ENCODE measurements around the gene GBF1.

Gene GBF1

GRCh38 chr10:102398172-102399020, 153.1 kb downstream of the GBF1 start:
- no peak for DNase-seq (ENCODE audit: low read depth in 2 of 2)
- no peak overlapping the region for H3K4me3 ChIP-seq (replicated peaks in 1 of 2; ENCODE audit: low read depth in 2 of 2, low read length in 2 of 2)
- TF ChIP-seq CTCF (IDR thresholded peaks at IDR 0.05; ENCODE audit: low read depth, low read length): no peak

GRCh38 chr10:102399217-102400021, 154.1 kb downstream of the GBF1 start:
- DNase-seq (ENCODE audit: low read depth in 2 of 2): peak; percentile 85 to 90
- TF ChIP-seq CTCF (IDR thresholded peaks at IDR 0.05; ENCODE audit: low read depth, low read length): peak; percentile 63
- H3K4me3 ChIP-seq (replicated peaks in 1 of 2; ENCODE audit: low read depth in 2 of 2, low read length in 2 of 2): peak overlapping the region; percentile 39 to 43

- peak overlapping the region in 1 of 2 donors; percentile 43 for H3K4me3 ChIP-seq (replicated peaks in 1 of 2; ENCODE audit: low read depth in 2 of 2, low read length in 2 of 2)
- no peak for TF ChIP-seq CTCF (IDR thresholded peaks at IDR 0.05; ENCODE audit: low read depth, low read length)
- no peak for DNase-seq (ENCODE audit: low read depth in 2 of 2)
These were observed 154.7 kb downstream of the GBF1 start for GRCh38 chr10:102400076-102400475.

GRCh38 chr10:102400598-102401341, 155.4 kb downstream of the GBF1 start:
- no peak for TF ChIP-seq CTCF (IDR thresholded peaks at IDR 0.05; ENCODE audit: low read depth, low read length)
- DNase-seq (ENCODE audit: low read depth in 2 of 2): no peak
- H3K4me3 ChIP-seq (replicated peaks in 1 of 2; ENCODE audit: low read depth in 2 of 2, low read length in 2 of 2): no peak overlapping the region

GRCh38 chr10:102401342-102401654, 156.0 kb downstream of the GBF1 start:
- no peak for TF ChIP-seq CTCF (IDR thresholded peaks at IDR 0.05; ENCODE audit: low read depth, low read length)
- H3K4me3 ChIP-seq (replicated peaks in 1 of 2; ENCODE audit: low read depth in 2 of 2, low read length in 2 of 2): no peak overlapping the region
- no peak for DNase-seq (ENCODE audit: low read depth in 2 of 2)

- DNase-seq (ENCODE audit: low read depth in 2 of 2): peak; percentile 21 to 49
- no peak for TF ChIP-seq CTCF (IDR thresholded peaks at IDR 0.05; ENCODE audit: low read depth, low read length)
- H3K4me3 ChIP-seq (replicated peaks in 1 of 2; ENCODE audit: low read depth in 2 of 2, low read length in 2 of 2): no peak overlapping the region
These were observed 156.6 kb downstream of the GBF1 start for GRCh38 chr10:102401735-102402511.
